ENCODE measurements around the gene EXO1.

DNA sequence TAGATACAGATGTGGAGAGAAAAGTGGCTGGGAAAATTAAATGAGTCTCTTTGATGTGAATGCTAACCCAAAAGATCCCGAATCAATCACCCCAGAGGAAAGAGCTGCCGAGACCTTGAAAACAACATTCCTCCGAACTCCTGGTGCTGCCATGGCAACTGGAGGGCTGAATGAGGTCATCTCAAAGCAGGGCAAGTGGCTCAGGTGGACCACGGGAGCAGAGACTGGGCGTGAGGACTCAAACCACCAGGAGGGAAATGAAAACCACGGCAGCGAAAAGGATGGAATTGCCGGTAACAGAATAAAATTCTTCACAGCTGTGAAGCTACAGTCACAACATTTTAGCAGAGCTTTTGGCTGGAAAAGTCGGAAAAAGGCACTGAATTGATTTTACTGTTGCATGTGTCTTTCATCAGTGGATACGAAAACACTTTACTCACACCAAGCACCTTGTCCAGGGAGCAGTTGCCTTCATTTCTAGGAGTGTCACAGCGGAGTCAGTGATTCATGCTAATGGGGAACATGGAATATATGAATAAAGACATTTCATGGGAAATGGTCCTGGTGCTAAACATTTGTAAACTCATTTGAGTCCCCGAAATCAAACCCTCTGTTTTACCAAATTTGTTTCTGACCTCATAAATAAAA, 86.3 kb downstream of the EXO1 start:
- TF ChIP-seq, protein P1, sequence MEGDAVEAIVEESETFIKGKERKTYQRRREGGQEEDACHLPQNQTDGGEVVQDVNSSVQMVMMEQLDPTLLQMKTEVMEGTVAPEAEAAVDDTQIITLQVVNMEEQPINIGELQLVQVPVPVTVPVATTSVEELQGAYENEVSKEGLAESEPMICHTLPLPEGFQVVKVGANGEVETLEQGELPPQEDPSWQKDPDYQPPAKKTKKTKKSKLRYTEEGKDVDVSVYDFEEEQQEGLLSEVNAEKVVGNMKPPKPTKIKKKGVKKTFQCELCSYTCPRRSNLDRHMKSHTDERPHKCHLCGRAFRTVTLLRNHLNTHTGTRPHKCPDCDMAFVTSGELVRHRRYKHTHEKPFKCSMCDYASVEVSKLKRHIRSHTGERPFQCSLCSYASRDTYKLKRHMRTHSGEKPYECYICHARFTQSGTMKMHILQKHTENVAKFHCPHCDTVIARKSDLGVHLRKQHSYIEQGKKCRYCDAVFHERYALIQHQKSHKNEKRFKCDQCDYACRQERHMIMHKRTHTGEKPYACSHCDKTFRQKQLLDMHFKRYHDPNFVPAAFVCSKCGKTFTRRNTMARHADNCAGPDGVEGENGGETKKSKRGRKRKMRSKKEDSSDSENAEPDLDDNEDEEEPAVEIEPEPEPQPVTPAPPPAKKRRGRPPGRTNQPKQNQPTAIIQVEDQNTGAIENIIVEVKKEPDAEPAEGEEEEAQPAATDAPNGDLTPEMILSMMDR (IDR thresholded peaks at IDR 0.05 in 2 of 3, conservative IDR thresholded peaks at IDR 0.05 in 1 of 3; ENCODE audit: borderline replicate concordance in 1 of 3, insufficient read depth in 1 of 3, low read depth in 2 of 3, low read length in 2 of 3) = no peak
- TF ChIP-seq, protein P2, sequence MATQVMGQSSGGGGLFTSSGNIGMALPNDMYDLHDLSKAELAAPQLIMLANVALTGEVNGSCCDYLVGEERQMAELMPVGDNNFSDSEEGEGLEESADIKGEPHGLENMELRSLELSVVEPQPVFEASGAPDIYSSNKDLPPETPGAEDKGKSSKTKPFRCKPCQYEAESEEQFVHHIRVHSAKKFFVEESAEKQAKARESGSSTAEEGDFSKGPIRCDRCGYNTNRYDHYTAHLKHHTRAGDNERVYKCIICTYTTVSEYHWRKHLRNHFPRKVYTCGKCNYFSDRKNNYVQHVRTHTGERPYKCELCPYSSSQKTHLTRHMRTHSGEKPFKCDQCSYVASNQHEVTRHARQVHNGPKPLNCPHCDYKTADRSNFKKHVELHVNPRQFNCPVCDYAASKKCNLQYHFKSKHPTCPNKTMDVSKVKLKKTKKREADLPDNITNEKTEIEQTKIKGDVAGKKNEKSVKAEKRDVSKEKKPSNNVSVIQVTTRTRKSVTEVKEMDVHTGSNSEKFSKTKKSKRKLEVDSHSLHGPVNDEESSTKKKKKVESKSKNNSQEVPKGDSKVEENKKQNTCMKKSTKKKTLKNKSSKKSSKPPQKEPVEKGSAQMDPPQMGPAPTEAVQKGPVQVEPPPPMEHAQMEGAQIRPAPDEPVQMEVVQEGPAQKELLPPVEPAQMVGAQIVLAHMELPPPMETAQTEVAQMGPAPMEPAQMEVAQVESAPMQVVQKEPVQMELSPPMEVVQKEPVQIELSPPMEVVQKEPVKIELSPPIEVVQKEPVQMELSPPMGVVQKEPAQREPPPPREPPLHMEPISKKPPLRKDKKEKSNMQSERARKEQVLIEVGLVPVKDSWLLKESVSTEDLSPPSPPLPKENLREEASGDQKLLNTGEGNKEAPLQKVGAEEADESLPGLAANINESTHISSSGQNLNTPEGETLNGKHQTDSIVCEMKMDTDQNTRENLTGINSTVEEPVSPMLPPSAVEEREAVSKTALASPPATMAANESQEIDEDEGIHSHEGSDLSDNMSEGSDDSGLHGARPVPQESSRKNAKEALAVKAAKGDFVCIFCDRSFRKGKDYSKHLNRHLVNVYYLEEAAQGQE (IDR thresholded peaks at IDR 0.05; ENCODE audit: low read depth) = no peak
- no peak for TF ChIP-seq POLR2AphosphoS5 (IDR thresholded peaks at IDR 0.05; ENCODE audit: low read depth, low read length)
- TF ChIP-seq, protein P3, sequence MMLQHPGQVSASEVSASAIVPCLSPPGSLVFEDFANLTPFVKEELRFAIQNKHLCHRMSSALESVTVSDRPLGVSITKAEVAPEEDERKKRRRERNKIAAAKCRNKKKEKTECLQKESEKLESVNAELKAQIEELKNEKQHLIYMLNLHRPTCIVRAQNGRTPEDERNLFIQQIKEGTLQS (IDR thresholded peaks at IDR 0.05) = no peak

All from HCT116 (cell line).